A673 (cell line): ENCODE results near the gene SYNGR2. TPM values are rescaled to one million over a fixed set of nuclear protein-coding genes. Genes with fewer than 3 reads are reported as not detected.

Experiments used
- BruUV-seq: library from RNA; stranded (reverse); fragments of 400-500 nt; replicated peaks from 2 replicates; lab custom pipeline; 2021; lab: Mats Ljungman, UMichigan
- CTCF ChIA-PET: fragments of 300-600 bp; sonication (Branson Sonifier 250); formaldehyde crosslinking; loops from one replicate; lab custom pipeline; 2022; ENCODE audit warnings: antibody characterized with exemption; lab: Charles Lee
- POLR2A ChIA-PET: fragments of 300-600 bp; sonication (Branson Sonifier 250); formaldehyde crosslinking; loops from one replicate; lab custom pipeline; 2022; ENCODE audit warnings: antibody characterized with exemption; ENCODE audit not compliant: low non-redundant PET; lab: Charles Lee
- DNase-seq: peaks from one replicate; pipeline ENCODE4 v3.0.0-alpha.2; 2015; ENCODE audit warnings: low spot score
- H3K27ac ChIP-seq: fragments of 200-600 bp; sonication (generic); 2 replicates; pipeline ENCODE4 v1.5.1; 2016; ENCODE audit warnings: mixed run types, low read depth, mild to moderate bottlenecking, mixed read lengths, antibody characterized with exemption, low read length; ENCODE audit not compliant: poor library complexity, severe bottlenecking
- H3K27me3 ChIP-seq: fragments of 200-600 bp; sonication (generic); replicated peaks from 2 replicates; pipeline ENCODE4 v1.6.1; 2017; ENCODE audit warnings: mixed run types, low read depth, mild to moderate bottlenecking, mixed read lengths, antibody characterized with exemption, low read length; ENCODE audit not compliant: insufficient read depth, poor library complexity
- H3K36me3 ChIP-seq: fragments of 200-600 bp; sonication (generic); 2 replicates; pipeline ENCODE4 v1.6.1; 2016; ENCODE audit warnings: mixed run types, mild to moderate bottlenecking, mixed read lengths, antibody characterized with exemption, low read length; ENCODE audit not compliant: insufficient read depth, poor library complexity, severe bottlenecking
- H3K4me1 ChIP-seq: fragments of 200-600 bp; sonication (generic); 2 replicates; pipeline ENCODE4 v1.6.1; 2017; ENCODE audit warnings: mixed run types, mild to moderate bottlenecking, mixed read lengths, antibody characterized with exemption, low read length; ENCODE audit not compliant: insufficient read depth, poor library complexity, severe bottlenecking
- H3K4me3 ChIP-seq: fragments of 200-600 bp; sonication (generic); 2 replicates; pipeline ENCODE4 v1.5.1; 2016; ENCODE audit warnings: low read depth, mixed run types, mild to moderate bottlenecking, mixed read lengths, low read length; ENCODE audit not compliant: poor library complexity, severe bottlenecking
- H3K9me3 ChIP-seq: fragments of 200-600 bp; sonication (generic); 2 replicates; pipeline ENCODE4 v1.6.1; 2016; ENCODE audit warnings: mixed run types, low read depth, mild to moderate bottlenecking, mixed read lengths, antibody characterized with exemption, low read length; ENCODE audit not compliant: poor library complexity, severe bottlenecking
- CTCF ChIP-seq: fragments of 300-800, 200-600 bp; sonication (generic); conservative IDR thresholded peaks from 2 replicates; pipeline ENCODE4 v1.5.1; 2017; ENCODE audit warnings: low read depth, mild to moderate bottlenecking, antibody characterized with exemption, low read length, moderate library complexity, mixed read lengths
- EZH2 ChIP-seq: fragments of 200-600 bp; sonication (generic); IDR thresholded peaks from 2 replicates; pipeline ENCODE4 v1.6.1; 2017; ENCODE audit warnings: borderline replicate concordance, low read depth, mild to moderate bottlenecking, mixed read lengths, antibody characterized with exemption, low read length; ENCODE audit not compliant: poor library complexity, severe bottlenecking
- intact Hi-C: fragments of 100-400 bp; cut with micrococcal nuclease; formaldehyde crosslinking; loops from one replicate; pipeline ENCODE4 v1.10.0; 2022; ENCODE audit not compliant: unreplicated experiment
- total RNA-seq: library from RNA; stranded (reverse); gene quantifications from 2 replicates; pipeline ENCODE4 v1.2.3, GENCODE V29; 2021

Gene SYNGR2
- total RNA-seq, 1 experiment from 2014 or later, result 55.3 TPM

DNA sequence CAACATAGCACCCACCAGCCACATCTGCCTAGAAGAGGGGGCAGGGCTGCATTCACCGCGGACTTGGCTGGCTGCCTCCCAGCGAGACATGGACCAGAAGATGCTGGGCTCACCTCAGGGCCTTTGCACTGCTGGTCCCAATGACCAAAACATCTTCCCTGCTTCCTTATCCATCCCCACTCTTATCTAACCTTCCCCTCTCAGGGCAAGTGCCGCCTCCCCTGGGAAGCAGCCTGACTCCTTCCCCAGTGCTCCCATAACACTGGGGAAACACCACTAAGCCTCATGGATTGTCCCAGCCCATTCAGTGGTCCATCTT is 45.5 kb upstream of the SYNGR2 start:
- ChIA-PET POLR2A (no interaction called here), CTCF (no interaction called here)
- Histone ChIP-seq H3K27ac (no peak overlapping the region), H3K36me3 (no peaks in the 10 kb centered on the region), H3K4me3 (no peak overlapping the region), H3K27me3 (no peaks in the 10 kb centered on the region), H3K4me1 (peaks cover 15% of the 10 kb centered on the region), H3K9me3 (no peaks in the 10 kb centered on the region)
- no TSS peak for BruUV-seq
- DNase-seq, result no peak
- no peak for TF ChIP-seq EZH2
- TF ChIP-seq CTCF, result no peak
- intact Hi-C loops, result no loop called here

DNA sequence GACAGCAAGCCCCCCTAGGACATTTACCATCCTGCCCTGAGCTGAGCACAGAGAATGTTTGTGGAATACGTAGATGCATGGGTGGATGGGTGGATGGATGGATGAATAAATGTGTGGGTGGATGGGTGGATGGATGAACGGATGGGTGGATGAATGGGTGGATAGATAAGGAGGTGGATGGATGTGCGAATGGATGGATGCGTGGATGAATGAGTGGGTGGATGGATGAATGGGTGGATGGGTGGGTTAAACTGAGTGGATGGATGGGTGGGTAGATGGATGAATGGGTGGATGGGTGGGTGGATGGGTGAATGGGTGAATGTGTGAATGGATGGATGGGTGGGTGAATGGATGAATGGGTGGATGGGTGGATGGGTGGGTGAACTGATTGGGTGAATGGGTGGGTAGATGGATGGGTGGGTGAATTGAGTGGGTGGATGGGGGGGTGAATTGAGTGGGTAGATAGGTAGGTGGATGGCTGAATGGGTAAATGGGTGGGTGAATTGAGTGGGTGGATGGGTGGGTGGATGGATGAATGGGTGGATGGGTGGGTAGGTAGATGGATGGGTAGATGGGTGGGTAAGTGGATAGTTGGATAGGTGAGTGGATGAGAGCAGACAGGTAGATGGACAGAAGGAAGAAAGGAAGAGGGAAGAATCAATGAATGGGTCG is 45.0 kb upstream of the SYNGR2 start:
- H3K4me1 ChIP-seq, result peaks cover 19% of the 10 kb centered on the region
- intact Hi-C loops, result no loop called here
- H3K27me3 ChIP-seq, result no peaks in the 10 kb centered on the region
- no TSS peak for BruUV-seq
- no peak overlapping the region for H3K27ac ChIP-seq
- H3K4me3 ChIP-seq, result no peak overlapping the region
- ChIA-PET CTCF (no interaction called here), POLR2A (no interaction called here)
- TF ChIP-seq CTCF (no peak), EZH2 (no peak)
- no peaks in the 10 kb centered on the region for H3K9me3 ChIP-seq
- no peak for DNase-seq
- H3K36me3 ChIP-seq, result no peaks in the 10 kb centered on the region

GRCh38 chr17:78124081-78124835 is 44.1 kb upstream of the SYNGR2 start:
- intact Hi-C loops, result no loop called here
- Histone ChIP-seq H3K27me3 (no peaks in the 10 kb centered on the region), H3K4me3 (no peak overlapping the region), H3K9me3 (no peaks in the 10 kb centered on the region), H3K4me1 (peaks cover 24% of the 10 kb centered on the region), H3K36me3 (no peaks in the 10 kb centered on the region), H3K27ac (no peak overlapping the region)
- no TSS peak for BruUV-seq
- CTCF ChIA-PET, result no interaction called here
- POLR2A ChIA-PET, result no interaction called here
- TF ChIP-seq EZH2, result no peak
- no peak for TF ChIP-seq CTCF
- DNase-seq, result no peak
